GM12872 (cell line): ENCODE results near the gene SLC22A3.
A peak's percentile ranks its signal among the peaks of the same experiment; 100 is the strongest.

Source experiments
- TF ChIP-seq, protein P1 (sequence below): IDR thresholded peaks from 3 replicates; pipeline ENCODE4 v1.5.1; 2011; ENCODE audit warnings: low read depth, mild to moderate bottlenecking, low read length, moderate library complexity; ENCODE audit not compliant: insufficient read depth

Gene SLC22A3

DNA sequence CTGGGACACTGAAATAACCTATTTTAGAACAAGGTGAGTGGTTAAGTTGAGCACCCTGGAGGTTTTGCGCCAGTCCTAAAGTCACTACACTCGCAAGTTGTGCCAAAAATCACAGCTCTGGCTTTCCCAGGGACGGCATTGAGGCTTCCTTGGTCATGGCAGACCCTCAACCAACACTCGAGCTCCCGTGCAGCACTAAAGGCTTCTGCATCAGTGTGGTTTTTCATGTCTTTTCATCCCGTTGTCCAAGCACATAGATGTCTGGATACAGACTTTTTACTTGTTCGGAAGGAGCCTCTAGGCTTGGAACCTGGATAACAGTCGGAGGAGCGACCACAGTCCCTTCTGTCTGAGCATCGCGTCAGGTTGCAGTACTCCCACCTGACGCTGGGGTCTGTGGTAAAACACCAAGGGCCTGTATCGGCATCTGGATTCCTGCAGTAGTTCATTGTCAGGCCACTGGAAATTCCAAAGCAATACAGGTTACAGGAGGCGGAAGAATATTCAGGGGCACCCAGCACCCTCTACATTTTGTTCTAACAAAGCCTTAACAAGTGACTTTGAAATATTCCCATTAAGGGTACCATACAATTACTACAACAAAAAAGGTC is 119.2 kb downstream of the SLC22A3 start:
- TF ChIP-seq, protein P1, sequence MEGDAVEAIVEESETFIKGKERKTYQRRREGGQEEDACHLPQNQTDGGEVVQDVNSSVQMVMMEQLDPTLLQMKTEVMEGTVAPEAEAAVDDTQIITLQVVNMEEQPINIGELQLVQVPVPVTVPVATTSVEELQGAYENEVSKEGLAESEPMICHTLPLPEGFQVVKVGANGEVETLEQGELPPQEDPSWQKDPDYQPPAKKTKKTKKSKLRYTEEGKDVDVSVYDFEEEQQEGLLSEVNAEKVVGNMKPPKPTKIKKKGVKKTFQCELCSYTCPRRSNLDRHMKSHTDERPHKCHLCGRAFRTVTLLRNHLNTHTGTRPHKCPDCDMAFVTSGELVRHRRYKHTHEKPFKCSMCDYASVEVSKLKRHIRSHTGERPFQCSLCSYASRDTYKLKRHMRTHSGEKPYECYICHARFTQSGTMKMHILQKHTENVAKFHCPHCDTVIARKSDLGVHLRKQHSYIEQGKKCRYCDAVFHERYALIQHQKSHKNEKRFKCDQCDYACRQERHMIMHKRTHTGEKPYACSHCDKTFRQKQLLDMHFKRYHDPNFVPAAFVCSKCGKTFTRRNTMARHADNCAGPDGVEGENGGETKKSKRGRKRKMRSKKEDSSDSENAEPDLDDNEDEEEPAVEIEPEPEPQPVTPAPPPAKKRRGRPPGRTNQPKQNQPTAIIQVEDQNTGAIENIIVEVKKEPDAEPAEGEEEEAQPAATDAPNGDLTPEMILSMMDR, result peak; percentile 16; the same call in 1 of the 3 replicates

DNA sequence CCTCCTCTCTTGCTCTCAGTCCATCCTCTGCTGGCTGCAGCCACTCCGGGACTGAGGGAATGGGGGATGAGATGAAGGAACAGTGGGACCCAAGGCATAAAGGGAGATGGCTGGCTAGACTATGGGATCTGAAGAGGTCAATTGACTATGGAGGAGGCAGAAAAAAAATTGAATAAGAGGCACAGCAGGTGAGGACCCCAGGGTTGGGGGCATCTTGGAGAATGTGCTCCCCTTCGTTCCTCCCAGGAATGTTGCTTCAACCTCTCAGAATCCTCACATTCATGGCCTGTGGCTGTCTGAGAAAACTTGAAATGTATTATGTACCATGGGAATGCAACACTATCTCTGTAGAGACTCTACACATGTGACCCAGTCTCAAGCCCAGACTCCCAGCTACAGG is 121.0 kb downstream of the SLC22A3 start:
- TF ChIP-seq, protein P1, result no peak

DNA sequence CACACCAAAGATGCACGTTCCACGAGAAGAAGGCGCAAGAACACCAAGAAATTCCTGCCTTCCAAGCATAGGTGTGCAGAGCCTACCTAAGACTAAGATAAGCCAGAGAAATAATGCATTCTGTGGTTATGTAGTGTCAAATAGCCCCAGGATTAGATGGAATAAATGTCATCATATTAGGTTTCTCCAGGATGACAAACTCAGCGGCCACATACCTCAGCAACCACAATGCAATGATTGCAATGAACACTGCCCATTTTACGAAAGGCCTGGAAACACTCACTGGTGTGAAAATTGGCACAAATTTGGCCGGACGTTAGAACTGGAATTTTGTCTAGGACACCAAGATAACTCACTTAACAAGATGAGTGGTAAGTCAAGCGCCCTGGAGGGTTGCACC is 129.7 kb downstream of the SLC22A3 start:
- TF ChIP-seq, protein P1, result no peak

DNA sequence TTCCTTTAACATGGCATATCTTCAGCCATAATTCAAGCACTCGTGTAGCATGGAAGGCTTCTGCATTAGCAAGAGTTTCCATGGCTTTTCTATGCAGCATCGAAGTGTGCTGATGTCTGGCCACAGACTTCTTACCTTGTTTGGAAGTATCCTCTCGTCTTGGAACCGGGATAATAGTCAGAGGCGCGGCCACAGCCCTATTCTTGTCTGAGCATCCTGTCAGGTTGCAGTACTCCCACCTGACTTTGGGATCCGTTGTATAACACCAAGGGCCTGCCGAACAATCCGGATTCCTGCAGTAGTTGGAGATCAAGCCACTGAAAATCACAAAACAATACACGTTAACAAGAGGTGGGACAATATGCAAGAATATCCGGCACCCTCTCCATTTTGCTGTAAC is 138.9 kb downstream of the SLC22A3 start:
- TF ChIP-seq, protein P1, result no peak

DNA sequence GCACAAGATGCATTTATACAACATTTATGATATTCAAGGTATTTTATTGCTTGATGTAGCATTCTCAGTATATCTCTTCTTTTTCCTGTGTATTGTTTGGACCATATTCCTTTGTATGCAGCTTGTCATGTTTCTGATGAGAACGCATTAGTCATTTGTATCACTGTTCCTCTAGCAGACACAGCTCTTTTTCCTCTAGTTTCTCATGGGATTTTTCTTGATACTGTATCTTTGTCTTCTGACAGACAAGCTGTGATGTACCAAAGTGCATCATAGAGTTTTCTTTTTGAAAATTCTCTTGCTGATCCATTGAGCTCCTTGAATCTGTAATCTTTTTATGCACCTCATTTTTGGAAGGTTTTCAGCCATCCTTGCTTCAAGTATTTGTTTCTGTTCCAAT is 140.9 kb downstream of the SLC22A3 start:
- TF ChIP-seq, protein P1, result no peak

DNA sequence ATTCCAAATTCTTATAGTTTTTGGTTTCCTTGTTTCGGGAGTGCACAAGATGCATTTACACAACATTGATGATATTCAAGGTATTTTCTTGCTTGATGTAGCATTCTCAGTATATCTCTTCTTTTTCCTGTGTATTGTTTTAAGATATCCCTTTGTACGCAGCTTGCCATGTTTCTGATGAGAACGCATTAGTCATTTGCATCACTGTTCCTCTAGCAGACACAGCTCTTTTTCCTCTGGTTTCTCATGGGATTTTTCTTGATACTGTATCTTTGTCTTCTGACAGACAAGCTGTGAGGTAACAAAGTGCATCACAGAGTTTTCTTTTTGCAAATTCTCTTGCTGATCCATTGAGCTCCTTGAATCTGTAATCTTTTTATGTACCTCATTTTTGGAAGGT is 146.4 kb downstream of the SLC22A3 start:
- TF ChIP-seq, protein P1, result no peak

DNA sequence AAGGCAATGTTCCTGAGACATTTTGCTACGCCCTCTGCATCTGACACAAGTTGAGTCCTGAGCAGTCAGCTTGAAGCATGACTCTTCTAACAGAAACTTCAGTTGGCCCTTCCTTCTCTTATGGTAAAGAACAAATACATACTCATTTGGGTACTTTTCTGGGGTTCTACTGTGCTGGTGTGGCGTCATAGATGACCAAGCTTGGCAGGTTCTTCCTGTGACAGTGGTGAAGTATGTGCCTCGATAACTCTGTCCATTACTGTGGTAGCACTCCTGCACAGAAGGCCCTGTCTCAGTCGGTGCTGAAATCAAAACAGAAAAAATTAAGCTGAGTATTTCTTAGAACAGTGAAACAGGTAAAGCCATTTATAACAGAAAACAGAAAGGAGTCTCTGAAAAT is 152.5 kb downstream of the SLC22A3 start:
- TF ChIP-seq, protein P1, result no peak
